T1000 (cell line): ENCODE data around the gene PRDM16.

ENCODE experiments used
- DNase-seq: peaks from one replicate; lab custom pipeline; 2025; ENCODE audit warnings: mixed read lengths; lab: John Stamatoyannopoulos, UW

The PRDM16 gene

GRCh38 chr1:3206696-3207095, 137.7 kb downstream of the PRDM16 start:
- no peak for DNase-seq

- DNase-seq = no peak
Observed at GRCh38 chr1:3207217-3207848, 138.3 kb downstream of the PRDM16 start.

- DNase-seq = no peak
Observed at GRCh38 chr1:3208819-3209200, 139.8 kb downstream of the PRDM16 start.

- no peak for DNase-seq
Observed at GRCh38 chr1:3209201-3209600, 140.2 kb downstream of the PRDM16 start.

GRCh38 chr1:3211582-3212375, 142.8 kb downstream of the PRDM16 start:
- DNase-seq = no peak

- DNase-seq = no peak
Observed at GRCh38 chr1:3212453-3213355, 143.7 kb downstream of the PRDM16 start.

GRCh38 chr1:3213730-3214129, 144.7 kb downstream of the PRDM16 start:
- DNase-seq = no peak

GRCh38 chr1:3215198-3216014, 146.4 kb downstream of the PRDM16 start:
- DNase-seq = no peak

- no peak for DNase-seq
Observed at GRCh38 chr1:3216015-3216391, 147.0 kb downstream of the PRDM16 start.

GRCh38 chr1:3217181-3217641, 148.2 kb downstream of the PRDM16 start:
- DNase-seq = no peak

GRCh38 chr1:3217979-3218679, 149.1 kb downstream of the PRDM16 start:
- no peak for DNase-seq

GRCh38 chr1:3219005-3219790, 150.2 kb downstream of the PRDM16 start:
- DNase-seq = no peak

GRCh38 chr1:3219791-3220467, 150.9 kb downstream of the PRDM16 start:
- DNase-seq = no peak

GRCh38 chr1:3221112-3222041, 152.4 kb downstream of the PRDM16 start:
- DNase-seq = no peak

- no peak for DNase-seq
Observed at GRCh38 chr1:3222042-3222692, 153.2 kb downstream of the PRDM16 start.

- no peak for DNase-seq
Observed at GRCh38 chr1:3225661-3226060, 156.7 kb downstream of the PRDM16 start.

- DNase-seq = no peak
Observed at GRCh38 chr1:3226191-3226590, 157.2 kb downstream of the PRDM16 start.
